ENCODE results near the gene PPP1R13L.

The PPP1R13L gene

DNA sequence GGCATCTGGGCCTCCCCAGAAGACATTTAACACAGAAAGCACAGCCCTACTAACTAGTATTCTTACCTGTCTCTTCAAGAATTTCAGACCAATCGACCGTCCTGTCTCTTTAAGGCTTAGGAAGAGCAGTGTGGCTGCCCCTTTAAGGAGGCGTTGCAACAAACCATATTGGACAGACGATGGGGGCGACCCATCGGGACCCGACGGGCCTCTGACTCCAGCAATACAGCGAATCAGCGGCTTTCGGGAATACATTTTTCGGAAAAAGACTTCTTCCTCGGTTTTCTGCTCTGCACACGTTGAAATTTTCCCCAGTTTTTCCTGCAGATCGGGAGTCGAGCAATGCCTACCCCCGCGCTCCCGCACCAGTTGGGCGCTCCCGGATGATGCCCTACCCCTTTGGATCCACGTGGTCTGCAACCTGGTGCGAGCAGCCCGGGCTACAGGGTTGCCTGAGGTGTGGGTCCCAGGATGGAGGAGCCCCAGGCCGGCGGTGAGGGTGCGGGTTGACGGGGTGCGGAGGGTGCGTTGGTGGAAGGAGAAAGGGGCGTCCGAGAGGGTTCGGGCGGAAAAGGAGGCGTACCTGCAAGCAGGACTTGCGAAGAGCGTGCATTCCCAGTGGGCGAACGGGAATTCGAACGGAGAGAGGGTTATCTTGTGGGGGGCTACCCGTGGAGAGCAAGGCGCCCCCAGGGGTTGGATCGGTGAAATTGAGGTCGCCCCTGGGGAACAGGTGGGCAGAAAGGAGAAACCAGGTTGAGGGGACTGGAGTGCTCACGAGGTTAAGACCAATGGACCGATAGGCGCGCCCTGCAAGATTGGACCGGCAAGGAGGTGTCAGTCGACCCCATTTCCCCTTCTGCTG lies 1.6 kb upstream of the PPP1R13L start, which contains the start of gene POLR1G:
POLR1G (plus strand) TSS at position 419 of the 865 bp plus-strand sequence; CDS start at position 472, 53 bp downstream.
- CTCF ChIA-PET: no interaction called here
- DNase-seq (ENCODE audit: extremely low spot score): peak; percentile 81
- no peak for TF ChIP-seq FOXK2 (IDR thresholded peaks at IDR 0.05)
- TF ChIP-seq ARNT (IDR thresholded peaks at IDR 0.05): no peak
- TF ChIP-seq SP1 (IDR thresholded peaks at IDR 0.05): no peak; the same call in 1 of the 2 replicates
- no peak for TF ChIP-seq HDGF (IDR thresholded peaks at IDR 0.05; ENCODE audit: borderline replicate concordance)
- no peak; the same call in 1 of the 2 replicates for TF ChIP-seq CTBP1 (IDR thresholded peaks at IDR 0.05; ENCODE audit: borderline replicate concordance)
- TF ChIP-seq PKNOX1 (IDR thresholded peaks at IDR 0.05): no peak
- no peak for TF ChIP-seq SUZ12 (IDR thresholded peaks at IDR 0.05)
- TF ChIP-seq NFRKB (IDR thresholded peaks at IDR 0.05): no peak
- peak; percentile 70 for TF ChIP-seq L3MBTL2 (conservative IDR thresholded peaks at IDR 0.05)
- no peak for TF ChIP-seq LEF1 (IDR thresholded peaks at IDR 0.05; ENCODE audit: borderline replicate concordance)
- TF ChIP-seq FOXM1 (IDR thresholded peaks at IDR 0.05; ENCODE audit: borderline replicate concordance): peak; percentile 99
- no peak for TF ChIP-seq ZNF384 (IDR thresholded peaks at IDR 0.05)
- no peak for TF ChIP-seq TARDBP (IDR thresholded peaks at IDR 0.05)
- TF ChIP-seq ELF4 (IDR thresholded peaks at IDR 0.05): peak; percentile 23; the same call in 1 of the 2 replicates
- no peak for TF ChIP-seq FOXA1 (IDR thresholded peaks at IDR 0.05)
- peak; percentile 94 for TF ChIP-seq BHLHE40 (IDR thresholded peaks at IDR 0.05; ENCODE audit: borderline replicate concordance)
- POLR2A ChIA-PET: interaction anchor here (0.7 to 1.3 kb wide), 16 partner anchors 15 to 286 kb away, joined by 3 to 14 read pairs (median 5); partner anchors contain the start of genes ERCC1, QPCTL and RTN2

DNA sequence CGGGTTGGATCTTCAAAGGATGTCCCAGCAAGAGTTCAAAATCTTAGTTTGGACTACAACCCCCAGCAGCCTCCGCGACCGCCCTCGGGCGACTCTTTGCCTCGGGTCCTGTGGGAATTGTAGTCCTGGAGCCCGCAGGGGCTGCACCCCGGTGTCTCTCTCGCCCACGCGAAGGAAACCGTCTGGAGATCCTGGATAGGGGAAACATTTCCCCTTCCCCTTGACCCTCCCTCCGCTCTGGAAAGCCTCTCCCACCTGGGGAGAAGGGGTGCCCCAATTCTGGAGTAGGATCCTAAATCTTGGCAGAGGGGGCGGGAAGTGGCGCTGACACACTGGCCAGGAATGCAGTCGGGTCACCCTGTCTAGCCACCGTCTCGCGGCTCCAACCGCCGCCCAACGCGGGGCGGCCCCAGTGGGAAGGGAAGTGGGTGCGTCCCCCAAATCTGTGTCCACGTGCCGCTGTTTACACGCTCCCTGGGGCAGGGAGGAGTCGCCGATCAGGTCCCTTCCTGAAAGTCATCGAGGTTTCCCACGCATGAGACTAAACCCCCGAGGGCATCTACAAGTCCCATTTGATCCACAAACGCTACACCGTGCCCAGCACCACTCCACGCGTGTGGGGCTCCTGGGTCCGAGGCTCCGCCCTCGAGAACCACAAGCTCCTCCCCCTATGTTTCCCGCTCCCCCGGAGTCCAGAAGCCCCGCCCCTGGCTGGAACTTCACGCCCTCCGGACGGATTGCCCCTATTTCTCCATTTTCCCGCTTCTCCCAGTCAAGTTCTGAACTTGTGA lies 761 bp upstream of the PPP1R13L start:
- ChIA-PET POLR2A (interaction anchor here (1.0 to 2.0 kb wide), 15 partner anchors 16 to 236 kb away, joined by 3 to 14 read pairs (median 5); partner anchors contain the start of genes ERCC1 and RTN2), CTCF (interaction anchor here (1.5 to 1.6 kb wide), 2 partner anchors 34 to 73 kb away, joined by 3 to 6 read pairs; no protein-coding TSS in a partner anchor)
- no peak for TF ChIP-seq SP1 (IDR thresholded peaks at IDR 0.05)
- TF ChIP-seq LEF1 (IDR thresholded peaks at IDR 0.05; ENCODE audit: borderline replicate concordance): 0 out of 2 replicates have a peak, but pooled peaks have one; percentile 55
- peak; percentile 98 for TF ChIP-seq TARDBP (IDR thresholded peaks at IDR 0.05)
- TF ChIP-seq NFRKB (IDR thresholded peaks at IDR 0.05): no peak
- peak; percentile 85 for TF ChIP-seq L3MBTL2 (conservative IDR thresholded peaks at IDR 0.05)
- TF ChIP-seq PKNOX1 (IDR thresholded peaks at IDR 0.05): no peak; the same call in 1 of the 2 replicates
- no peak for TF ChIP-seq FOXA1 (IDR thresholded peaks at IDR 0.05)
- no peak for TF ChIP-seq FOXK2 (IDR thresholded peaks at IDR 0.05)
- DNase-seq (ENCODE audit: extremely low spot score): peak; percentile 87

- ChIA-PET POLR2A (interaction anchor here (0.7 to 2.1 kb wide), 5 partner anchors 9 to 66 kb away, joined by 3 to 9 read pairs (median 3); partner anchors contain the start of gene ERCC1), CTCF (interaction anchor here (0.5 to 1.6 kb wide), 8 partner anchors 10 to 82 kb away, joined by 3 to 8 read pairs (median 4); no protein-coding TSS in a partner anchor)
- peak; percentile 46 for DNase-seq (ENCODE audit: extremely low spot score)
- no peak for TF ChIP-seq BHLHE40 (IDR thresholded peaks at IDR 0.05; ENCODE audit: borderline replicate concordance)
- no peak for TF ChIP-seq TARDBP (IDR thresholded peaks at IDR 0.05)
- TF ChIP-seq FOXA1 (IDR thresholded peaks at IDR 0.05): no peak
- TF ChIP-seq FOXM1 (IDR thresholded peaks at IDR 0.05; ENCODE audit: borderline replicate concordance): no peak
- TF ChIP-seq ZNF384 (IDR thresholded peaks at IDR 0.05): no peak
- TF ChIP-seq ARNT (IDR thresholded peaks at IDR 0.05): no peak
- no peak for TF ChIP-seq HDGF (IDR thresholded peaks at IDR 0.05; ENCODE audit: borderline replicate concordance)
- no peak for TF ChIP-seq CTBP1 (IDR thresholded peaks at IDR 0.05; ENCODE audit: borderline replicate concordance)
- TF ChIP-seq SP1 (IDR thresholded peaks at IDR 0.05): no peak
- TF ChIP-seq NFRKB (IDR thresholded peaks at IDR 0.05): no peak
- no peak for TF ChIP-seq SUZ12 (IDR thresholded peaks at IDR 0.05)
- no peak for TF ChIP-seq FOXK2 (IDR thresholded peaks at IDR 0.05)
- TF ChIP-seq L3MBTL2 (conservative IDR thresholded peaks at IDR 0.05): no peak
- TF ChIP-seq LEF1 (IDR thresholded peaks at IDR 0.05; ENCODE audit: borderline replicate concordance): no peak
- TF ChIP-seq ELF4 (IDR thresholded peaks at IDR 0.05): no peak
Measured at GRCh38 chr19:45403781-45404556, 900 bp downstream of the PPP1R13L start.

DNA sequence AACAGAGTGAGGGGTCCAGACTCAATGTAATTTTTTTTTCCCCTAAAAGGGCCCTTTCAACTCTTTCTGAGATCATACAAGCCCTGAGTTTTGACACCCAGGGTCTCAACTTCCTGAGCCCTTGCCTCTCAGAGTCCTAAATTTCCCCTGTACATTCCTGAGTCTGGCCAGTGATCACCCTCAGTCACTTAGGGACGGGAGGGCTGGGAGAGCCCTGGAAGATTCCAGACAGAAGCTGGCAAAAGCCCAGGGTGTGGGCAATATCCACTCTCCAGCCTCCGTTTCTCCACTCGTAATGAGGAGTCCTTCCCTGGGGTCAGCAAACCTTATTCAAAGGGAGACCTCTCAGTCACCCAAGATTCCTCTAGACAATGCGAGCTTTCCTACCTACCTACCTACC lies 1.6 kb downstream of the PPP1R13L start:
- CTCF ChIA-PET: interaction anchor here (0.5 to 1.3 kb wide), 8 partner anchors 9 to 364 kb away, joined by 3 to 8 read pairs (median 4); partner anchors contain the start of gene CLASRP
- no peak for TF ChIP-seq SUZ12 (IDR thresholded peaks at IDR 0.05)
- no peak for TF ChIP-seq FOXA1 (IDR thresholded peaks at IDR 0.05)
- no peak for TF ChIP-seq L3MBTL2 (conservative IDR thresholded peaks at IDR 0.05)
- no peak for TF ChIP-seq PKNOX1 (IDR thresholded peaks at IDR 0.05)
- no peak for TF ChIP-seq ARNT (IDR thresholded peaks at IDR 0.05)
- no peak for TF ChIP-seq LEF1 (IDR thresholded peaks at IDR 0.05; ENCODE audit: borderline replicate concordance)
- TF ChIP-seq ELF4 (IDR thresholded peaks at IDR 0.05): no peak
- TF ChIP-seq HDGF (IDR thresholded peaks at IDR 0.05; ENCODE audit: borderline replicate concordance): no peak
- no peak for TF ChIP-seq BHLHE40 (IDR thresholded peaks at IDR 0.05; ENCODE audit: borderline replicate concordance)
- TF ChIP-seq FOXK2 (IDR thresholded peaks at IDR 0.05): no peak
- TF ChIP-seq NFRKB (IDR thresholded peaks at IDR 0.05): no peak
- TF ChIP-seq CTBP1 (IDR thresholded peaks at IDR 0.05; ENCODE audit: borderline replicate concordance): no peak
- TF ChIP-seq TARDBP (IDR thresholded peaks at IDR 0.05): no peak
- TF ChIP-seq FOXM1 (IDR thresholded peaks at IDR 0.05; ENCODE audit: borderline replicate concordance): no peak
- TF ChIP-seq ZNF384 (IDR thresholded peaks at IDR 0.05): no peak
- no peak for TF ChIP-seq SP1 (IDR thresholded peaks at IDR 0.05)
- no peak for DNase-seq (ENCODE audit: extremely low spot score)
- POLR2A ChIA-PET: interaction anchor here (0.8 to 2.1 kb wide), 6 partner anchors 12 to 238 kb away, joined by 3 to 9 read pairs (median 6); partner anchors contain the start of gene ERCC1
